Liver (tissue), 9 donors: ENCODE results near the gene KATNIP. TPM values are rescaled to one million over a fixed set of nuclear protein-coding genes. Genes with fewer than 3 reads are reported as not detected.

Experiments used
- DNase-seq: peaks from one replicate; pipeline ENCODE4 v3.0.0-alpha.2; 2017; ENCODE audit warnings: low spot score
- H3K27ac ChIP-seq, 2 donors: one replicate each; pipeline ENCODE4 v1.7.0; 2013; ENCODE audit warnings: inconsistent platforms in 2 of 2, low read length in 2 of 2, control low read depth in 1 of 2, low read depth in 1 of 2, mild to moderate bottlenecking in 1 of 2
- H3K27me3 ChIP-seq, 4 donors: one replicate each; pipeline versions ENCODE4 v1.6.1 to v1.7.0; 2013; ENCODE audit warnings: low read length in 3 of 4, inconsistent platforms in 1 of 4, mild to moderate bottlenecking in 1 of 4, moderate library complexity in 1 of 4; ENCODE audit not compliant: control insufficient read depth in 4 of 4, insufficient read depth in 4 of 4
- H3K36me3 ChIP-seq, 4 donors: one replicate each; pipeline versions ENCODE4 v1.6.1 to v1.7.0; 2013; ENCODE audit warnings: low read length in 3 of 4, mild to moderate bottlenecking in 3 of 4, low read depth in 1 of 4, moderate library complexity in 1 of 4; ENCODE audit not compliant: control insufficient read depth in 4 of 4, insufficient read depth in 3 of 4
- H3K4me1 ChIP-seq, 4 donors: one replicate each; pipeline versions ENCODE4 v1.6.1 to v1.7.0; 2013; ENCODE audit warnings: low read length in 3 of 4, mild to moderate bottlenecking in 3 of 4, moderate library complexity in 1 of 4; ENCODE audit not compliant: control insufficient read depth in 4 of 4, insufficient read depth in 4 of 4
- H3K4me3 ChIP-seq, 3 donors: one replicate each; pipeline versions ENCODE4 v1.6.1 to v1.7.0; 2013; ENCODE audit warnings: low read length in 3 of 3, control low read depth in 1 of 3, low read depth in 1 of 3, mild to moderate bottlenecking in 1 of 3
- H3K9ac ChIP-seq, 2 donors: one replicate each; pipeline ENCODE4 v1.7.0; 2013; ENCODE audit warnings: low read length in 2 of 2, mild to moderate bottlenecking in 2 of 2, moderate library complexity in 2 of 2, control low read depth in 1 of 2, low read depth in 1 of 2
- H3K9me3 ChIP-seq, 4 donors: one replicate each; pipeline versions ENCODE4 v1.6.1 to v1.7.0; 2013; ENCODE audit warnings: low read length in 3 of 4; ENCODE audit not compliant: control insufficient read depth in 4 of 4
- ATF3 ChIP-seq: IDR thresholded peaks from 2 replicates; pipeline ENCODE4 v1.6.1; 2016; ENCODE audit warnings: antibody characterized with exemption
- EGR1 ChIP-seq, 2 donors: IDR thresholded peaks; 2 replicates each; pipeline ENCODE4 v1.6.1; 2016 to 2018; ENCODE audit warnings: antibody characterized with exemption in 2 of 2, low read depth in 2 of 2
- FOXA1 ChIP-seq: IDR thresholded peaks from 2 replicates; pipeline ENCODE4 v1.6.1; 2016; ENCODE audit warnings: antibody characterized with exemption
- FOXA2 ChIP-seq: IDR thresholded peaks from 2 replicates; pipeline ENCODE4 v1.6.1; 2016; ENCODE audit warnings: antibody characterized with exemption
- GABPA ChIP-seq, 2 donors: IDR thresholded peaks in 1 of 2; conservative IDR thresholded peaks in 1 of 2; 2 replicates each; pipeline ENCODE4 v1.6.1; 2016; ENCODE audit warnings: antibody characterized with exemption in 2 of 2, mild to moderate bottlenecking in 1 of 2, moderate library complexity in 1 of 2
- HNF4A ChIP-seq, 2 donors: conservative IDR thresholded peaks; 2 replicates each; pipeline ENCODE4 v1.6.1; 2016; ENCODE audit warnings: antibody characterized with exemption in 2 of 2, mild to moderate bottlenecking in 2 of 2
- HNF4G ChIP-seq: IDR thresholded peaks from 2 replicates; pipeline ENCODE4 v1.6.1; 2016; ENCODE audit warnings: antibody characterized with exemption
- JUND ChIP-seq, 2 donors: IDR thresholded peaks; 2 replicates each; pipeline ENCODE4 v1.6.1; 2016; ENCODE audit warnings: antibody characterized with exemption in 2 of 2
- NR2F2 ChIP-seq: IDR thresholded peaks from 2 replicates; pipeline ENCODE4 v1.6.1; 2016; ENCODE audit warnings: antibody characterized with exemption
- RAD21 ChIP-seq, 2 donors: IDR thresholded peaks; 2 replicates each; pipeline ENCODE4 v1.6.1; 2016; ENCODE audit warnings: antibody characterized with exemption in 2 of 2, mild to moderate bottlenecking in 2 of 2
- REST ChIP-seq: IDR thresholded peaks from 2 replicates; pipeline ENCODE4 v1.6.1; 2016; ENCODE audit warnings: antibody characterized with exemption, mild to moderate bottlenecking
- RXRA ChIP-seq, 2 donors: IDR thresholded peaks; 2 replicates each; pipeline ENCODE4 v1.6.1; 2017 to 2018; ENCODE audit warnings: antibody characterized with exemption in 2 of 2, mild to moderate bottlenecking in 1 of 2
- SP1 ChIP-seq: IDR thresholded peaks from 2 replicates; pipeline ENCODE4 v1.6.1; 2018; ENCODE audit warnings: antibody characterized with exemption, mild to moderate bottlenecking
- TAF1 ChIP-seq: conservative IDR thresholded peaks from 2 replicates; pipeline ENCODE4 v1.6.1; 2016; ENCODE audit warnings: antibody characterized with exemption, mild to moderate bottlenecking
- YY1 ChIP-seq: IDR thresholded peaks from 2 replicates; pipeline ENCODE4 v1.6.1; 2016; ENCODE audit warnings: antibody characterized with exemption, mild to moderate bottlenecking
- ZBTB33 ChIP-seq: IDR thresholded peaks from 2 replicates; pipeline ENCODE4 v1.6.1; 2016; ENCODE audit warnings: antibody characterized with exemption
- WGBS: extraction: QIAGEN DNeasy Blood & Tissue Kit; methylation state at CpG from one replicate; pipeline ENCODE4 v1.1.7; 2013; 5-methylcytosine and 5-hydroxymethylcytosine counted together
- polyA plus RNA-seq, 2 donors: library from polyadenylated mRNA; stranded (reverse) in 1 of 2; unstranded in 1 of 2; fragments of 200-250 nt in 1 of 2; fragments of >200 nt in 1 of 2; fragmentation: Nextera tagmentation in 1 of 2; extraction: Ambion mirVana in 1 of 2; gene quantifications; one replicate each; pipeline versions ENCODE4 v1.2.1 to v1.2.3, GENCODE V29; 2013 to 2015
- total RNA-seq, 2 donors: library from RNA; depleted of rRNA; stranded (reverse); fragments of >200 nt; gene quantifications; one replicate each; pipeline ENCODE4 v1.2.3, GENCODE V29; 2014
- TF ChIP-seq, protein P1 (sequence below): fragments of 150-350 bp; IDR thresholded peaks from 2 replicates; pipeline ENCODE4 v1.5.1; 2017; ENCODE audit warnings: improper control_type of control experiment, low read depth, low read length; ENCODE audit not compliant: missing input control
- TF ChIP-seq, protein P2 (sequence below): IDR thresholded peaks from 2 replicates; pipeline ENCODE4 v1.6.1; 2016; ENCODE audit warnings: antibody characterized with exemption
- donor health status: healthy.
- donor health status: healthy.
- donor health status: healthy.
- donor health status: healthy.
- donor health status: healthy.

Gene KATNIP
- total and polyA plus RNA-seq, 4 donors: 2.0 to 6.5 (median 4.5) TPM

GRCh38 chr16:27544671-27545070 is 5.3 kb upstream of the KATNIP start:
- Histone ChIP-seq H3K27ac (no peak overlapping the region), H3K36me3 (peaks cover 12 to 57% (median 44%) of the 10 kb centered on the region in 4 donors), H3K9ac (no peak overlapping the region), H3K4me1 (peaks cover 3 to 10% (median 7%) of the 10 kb centered on the region in 4 donors), H3K9me3 (peaks cover 0 to 2% (median 0%) of the 10 kb centered on the region in 4 donors), H3K4me3 (no peak overlapping the region), H3K27me3 (no peaks in the 10 kb centered on the region)
- 94% methylated on average over 4 of the region's 4 CpGs for WGBS
- TF ChIP-seq RAD21 (IDR thresholded peaks at IDR 0.05) (no peak), ATF3 (no peak), SP1 (no peak), TAF1 (no peak), YY1 (no peak), FOXA2 (no peak), FOXA1 (no peak), REST (no peak), RXRA (IDR thresholded peaks at IDR 0.05) (no peak), HNF4A (conservative IDR thresholded peaks at IDR 0.05) (no peak), HNF4G (no peak), ZBTB33 (no peak), NR2F2 (no peak)
- TF ChIP-seq, protein P1, sequence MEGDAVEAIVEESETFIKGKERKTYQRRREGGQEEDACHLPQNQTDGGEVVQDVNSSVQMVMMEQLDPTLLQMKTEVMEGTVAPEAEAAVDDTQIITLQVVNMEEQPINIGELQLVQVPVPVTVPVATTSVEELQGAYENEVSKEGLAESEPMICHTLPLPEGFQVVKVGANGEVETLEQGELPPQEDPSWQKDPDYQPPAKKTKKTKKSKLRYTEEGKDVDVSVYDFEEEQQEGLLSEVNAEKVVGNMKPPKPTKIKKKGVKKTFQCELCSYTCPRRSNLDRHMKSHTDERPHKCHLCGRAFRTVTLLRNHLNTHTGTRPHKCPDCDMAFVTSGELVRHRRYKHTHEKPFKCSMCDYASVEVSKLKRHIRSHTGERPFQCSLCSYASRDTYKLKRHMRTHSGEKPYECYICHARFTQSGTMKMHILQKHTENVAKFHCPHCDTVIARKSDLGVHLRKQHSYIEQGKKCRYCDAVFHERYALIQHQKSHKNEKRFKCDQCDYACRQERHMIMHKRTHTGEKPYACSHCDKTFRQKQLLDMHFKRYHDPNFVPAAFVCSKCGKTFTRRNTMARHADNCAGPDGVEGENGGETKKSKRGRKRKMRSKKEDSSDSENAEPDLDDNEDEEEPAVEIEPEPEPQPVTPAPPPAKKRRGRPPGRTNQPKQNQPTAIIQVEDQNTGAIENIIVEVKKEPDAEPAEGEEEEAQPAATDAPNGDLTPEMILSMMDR: no peak
- DNase-seq: no peak

DNA sequence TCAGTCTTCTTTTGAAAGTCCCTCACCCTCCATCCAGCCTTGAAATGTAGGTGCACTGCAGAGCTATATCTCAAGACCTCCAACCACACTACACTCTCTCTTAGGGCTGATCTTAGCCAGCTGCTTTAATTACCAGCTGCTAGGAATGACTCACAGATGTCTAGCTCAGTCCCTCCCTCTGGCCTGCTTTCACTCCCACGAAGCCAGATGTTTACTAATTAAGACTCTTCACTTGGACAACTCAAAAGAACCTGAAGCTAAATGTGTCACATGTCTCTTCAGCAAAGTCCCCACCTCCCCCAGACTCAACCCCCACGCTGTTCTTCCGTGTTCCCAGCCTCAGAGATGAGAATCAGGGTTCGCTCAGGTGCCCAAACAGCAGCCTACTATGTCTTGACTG is 2.8 kb upstream of the KATNIP start:
- H3K36me3 ChIP-seq: peaks cover 6 to 33% (median 24%) of the 10 kb centered on the region in 4 donors
- WGBS: 85% methylated on average over 4 of the region's 4 CpGs
- no peak overlapping the region for H3K27ac ChIP-seq
- H3K9me3 ChIP-seq: no peaks in the 10 kb centered on the region
- DNase-seq: no peak
- peaks cover 9 to 20% (median 16%) of the 10 kb centered on the region in 4 donors for H3K4me1 ChIP-seq
- H3K27me3 ChIP-seq: no peaks in the 10 kb centered on the region
- no peak overlapping the region for H3K9ac ChIP-seq
- no peak overlapping the region for H3K4me3 ChIP-seq
- TF ChIP-seq YY1 (no peak), EGR1 (IDR thresholded peaks at IDR 0.05; ENCODE audit: low read depth in 2 of 2) (no peak), RAD21 (IDR thresholded peaks at IDR 0.05) (no peak), JUND (IDR thresholded peaks at IDR 0.05) (no peak), NR2F2 (no peak), REST (no peak), ZBTB33 (no peak), HNF4A (conservative IDR thresholded peaks at IDR 0.05) (no peak), FOXA1 (no peak), TAF1 (no peak), GABPA (IDR thresholded peaks at IDR 0.05 in 1 of 2, conservative IDR thresholded peaks at IDR 0.05 in 1 of 2) (no peak), HNF4G (no peak), FOXA2 (no peak), ATF3 (no peak), SP1 (no peak)
- TF ChIP-seq, protein P2, sequence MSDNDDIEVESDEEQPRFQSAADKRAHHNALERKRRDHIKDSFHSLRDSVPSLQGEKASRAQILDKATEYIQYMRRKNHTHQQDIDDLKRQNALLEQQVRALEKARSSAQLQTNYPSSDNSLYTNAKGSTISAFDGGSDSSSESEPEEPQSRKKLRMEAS: no peak
